KMS-11 (cell line): ENCODE results near the gene DENND1A.
A peak's percentile ranks its signal among the peaks of the same experiment; 100 is the strongest.

ENCODE experiments used
- H2AFZ ChIP-seq: fragments of 200-600 bp; sonication (generic); 2 replicates; pipeline ENCODE4 v1.6.1; 2016; ENCODE audit warnings: antibody characterized with exemption, mixed run types, low read depth
- H3K27ac ChIP-seq: fragments of 200-600 bp; sonication (generic); 2 replicates; pipeline ENCODE4 v1.6.1; 2016; ENCODE audit warnings: mild to moderate bottlenecking, mixed run types
- H3K27me3 ChIP-seq: fragments of 200-600 bp; sonication (generic); 2 replicates; pipeline ENCODE4 v1.6.1; 2017; ENCODE audit warnings: mild to moderate bottlenecking, low read depth, mixed run types, moderate library complexity; ENCODE audit not compliant: insufficient read depth
- H3K36me3 ChIP-seq: fragments of 200-600 bp; sonication (generic); 2 replicates; pipeline ENCODE4 v1.6.1; 2017; ENCODE audit warnings: mild to moderate bottlenecking, mixed run types; ENCODE audit not compliant: insufficient read depth
- H3K4me1 ChIP-seq: fragments of 200-600 bp; sonication (generic); 2 replicates; pipeline ENCODE4 v1.6.1; 2016; ENCODE audit warnings: mild to moderate bottlenecking, low read depth, mixed run types; ENCODE audit not compliant: poor library complexity, severe bottlenecking
- H3K4me2 ChIP-seq: fragments of 200-600 bp; sonication (generic); 2 replicates; pipeline ENCODE4 v1.7.0; 2016; ENCODE audit warnings: mild to moderate bottlenecking, mixed run types
- H3K4me3 ChIP-seq: fragments of 200-600 bp; sonication (generic); IDR thresholded peaks from 2 replicates; pipeline ENCODE4 v1.6.1; 2017; ENCODE audit warnings: low read depth, low read length, mixed read lengths; ENCODE audit not compliant: insufficient read depth
- H3K79me2 ChIP-seq: fragments of 200-600 bp; sonication (generic); 2 replicates; pipeline ENCODE4 v1.6.1; 2016; ENCODE audit warnings: low read depth, mixed run types; ENCODE audit not compliant: insufficient read depth
- H3K9ac ChIP-seq: fragments of 200-600 bp; sonication (generic); 2 replicates; pipeline ENCODE4 v1.6.1; 2016; ENCODE audit warnings: mild to moderate bottlenecking, mixed run types
- H4K20me1 ChIP-seq: fragments of 200-600 bp; sonication (generic); 2 replicates; pipeline ENCODE4 v1.6.1; 2016; ENCODE audit warnings: mild to moderate bottlenecking, mixed run types; ENCODE audit not compliant: insufficient read depth
- TF ChIP-seq, protein P1 (sequence below): fragments of 200-600 bp; sonication (generic); conservative IDR thresholded peaks from 2 replicates; pipeline ENCODE4 v1.6.1; 2017; ENCODE audit warnings: low read depth, mild to moderate bottlenecking, antibody characterized with exemption, low read length, moderate library complexity, mixed read lengths

Gene DENND1A

DNA sequence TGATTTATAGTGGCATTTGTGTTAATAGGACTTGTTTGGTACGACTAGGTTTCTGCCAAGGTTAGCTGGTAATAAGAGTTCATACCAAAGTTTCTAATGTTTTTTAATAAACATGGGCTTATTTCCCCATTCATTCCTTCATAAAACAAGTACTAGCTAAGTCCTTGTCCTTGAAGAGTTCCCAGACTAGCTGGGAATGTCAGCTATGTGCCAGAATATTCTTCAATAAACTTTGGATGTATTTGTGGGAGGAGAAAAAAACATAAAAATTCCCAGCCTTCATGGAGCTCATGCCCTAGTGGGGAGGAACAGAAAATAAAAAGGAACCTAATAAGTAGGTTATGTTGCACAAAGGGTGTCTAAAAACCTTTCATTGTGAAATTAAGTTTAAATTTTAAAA lies 176.9 kb downstream of the DENND1A start:
- Histone ChIP-seq H3K4me2 (no peak overlapping the region), H3K4me1 (peaks cover 14% of the 10 kb centered on the region), H3K36me3 (no peaks in the 10 kb centered on the region), H3K79me2 (no peaks in the 10 kb centered on the region), H3K9ac (no peak overlapping the region), H3K27me3 (no peaks in the 10 kb centered on the region), H3K4me3 (no peak overlapping the region), H3K27ac (no peak overlapping the region), H2AFZ (no peak overlapping the region), H4K20me1 (no peaks in the 10 kb centered on the region)
- TF ChIP-seq, protein P1, sequence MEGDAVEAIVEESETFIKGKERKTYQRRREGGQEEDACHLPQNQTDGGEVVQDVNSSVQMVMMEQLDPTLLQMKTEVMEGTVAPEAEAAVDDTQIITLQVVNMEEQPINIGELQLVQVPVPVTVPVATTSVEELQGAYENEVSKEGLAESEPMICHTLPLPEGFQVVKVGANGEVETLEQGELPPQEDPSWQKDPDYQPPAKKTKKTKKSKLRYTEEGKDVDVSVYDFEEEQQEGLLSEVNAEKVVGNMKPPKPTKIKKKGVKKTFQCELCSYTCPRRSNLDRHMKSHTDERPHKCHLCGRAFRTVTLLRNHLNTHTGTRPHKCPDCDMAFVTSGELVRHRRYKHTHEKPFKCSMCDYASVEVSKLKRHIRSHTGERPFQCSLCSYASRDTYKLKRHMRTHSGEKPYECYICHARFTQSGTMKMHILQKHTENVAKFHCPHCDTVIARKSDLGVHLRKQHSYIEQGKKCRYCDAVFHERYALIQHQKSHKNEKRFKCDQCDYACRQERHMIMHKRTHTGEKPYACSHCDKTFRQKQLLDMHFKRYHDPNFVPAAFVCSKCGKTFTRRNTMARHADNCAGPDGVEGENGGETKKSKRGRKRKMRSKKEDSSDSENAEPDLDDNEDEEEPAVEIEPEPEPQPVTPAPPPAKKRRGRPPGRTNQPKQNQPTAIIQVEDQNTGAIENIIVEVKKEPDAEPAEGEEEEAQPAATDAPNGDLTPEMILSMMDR = no peak

DNA sequence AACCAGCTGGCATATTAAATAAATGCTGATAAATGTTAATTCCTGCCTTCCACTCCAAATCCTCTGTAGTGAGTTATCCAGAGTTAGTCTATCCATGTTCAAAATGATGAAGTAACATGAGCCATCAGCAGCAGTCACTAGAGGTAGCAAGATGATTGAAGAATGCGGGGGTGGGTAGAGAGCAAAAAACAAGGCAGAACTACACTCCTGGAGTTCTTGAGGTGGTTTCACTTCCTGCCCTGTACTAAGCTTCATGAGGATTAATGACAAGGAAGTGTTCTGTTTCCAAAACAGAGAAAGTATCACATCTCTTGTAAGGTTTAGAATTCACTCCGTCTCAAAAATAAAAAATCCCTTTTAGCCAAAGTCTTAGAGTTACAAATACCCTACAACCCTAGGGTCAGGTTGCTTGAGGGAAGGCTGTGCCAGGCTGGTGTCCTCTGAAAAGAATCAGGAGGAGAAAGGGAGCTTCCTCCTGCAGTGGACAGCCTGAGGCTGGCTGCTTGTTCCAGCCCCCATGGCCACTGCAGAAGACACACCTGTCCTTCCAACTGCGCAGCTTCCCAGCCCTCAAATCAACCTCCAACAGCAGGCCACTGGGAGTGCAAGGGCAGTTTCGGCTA lies 180.2 kb downstream of the DENND1A start:
- Histone ChIP-seq H3K27ac (no peak overlapping the region), H3K36me3 (no peaks in the 10 kb centered on the region), H3K79me2 (no peaks in the 10 kb centered on the region), H4K20me1 (no peaks in the 10 kb centered on the region), H3K4me1 (peaks cover 14% of the 10 kb centered on the region), H2AFZ (no peak overlapping the region), H3K9ac (no peak overlapping the region), H3K4me2 (peak overlapping the region; percentile 19; the same call in 1 of the 2 replicates), H3K4me3 (no peak overlapping the region), H3K27me3 (no peaks in the 10 kb centered on the region)
- TF ChIP-seq, protein P1 = no peak

DNA sequence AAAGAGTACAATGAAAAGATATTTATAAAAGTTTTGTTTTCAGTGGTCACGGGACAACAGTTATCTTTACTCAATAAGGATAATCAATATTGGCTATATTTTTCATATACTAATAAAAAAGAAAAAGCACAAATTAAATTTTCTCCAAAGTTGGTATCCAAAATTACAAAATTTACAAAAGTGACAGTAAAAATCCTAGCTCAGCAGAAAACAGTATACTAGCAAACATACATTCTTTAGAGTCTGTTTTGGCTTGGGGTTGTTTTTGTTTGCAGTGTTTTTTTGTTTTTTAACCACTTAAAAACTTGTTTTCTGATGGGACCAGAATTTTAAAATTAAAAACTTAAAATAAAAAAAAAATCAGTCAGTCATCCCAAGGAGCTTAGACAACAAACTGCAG lies 183.2 kb downstream of the DENND1A start:
- H2AFZ ChIP-seq = no peak overlapping the region
- no peaks in the 10 kb centered on the region for H3K36me3 ChIP-seq
- TF ChIP-seq, protein P1 = no peak
- no peak overlapping the region for H3K9ac ChIP-seq
- no peak overlapping the region for H3K4me2 ChIP-seq
- H3K27me3 ChIP-seq = no peaks in the 10 kb centered on the region
- H3K27ac ChIP-seq = no peak overlapping the region
- H3K4me1 ChIP-seq = peaks cover 14% of the 10 kb centered on the region
- H4K20me1 ChIP-seq = no peaks in the 10 kb centered on the region
- no peaks in the 10 kb centered on the region for H3K79me2 ChIP-seq
- no peak overlapping the region for H3K4me3 ChIP-seq

DNA sequence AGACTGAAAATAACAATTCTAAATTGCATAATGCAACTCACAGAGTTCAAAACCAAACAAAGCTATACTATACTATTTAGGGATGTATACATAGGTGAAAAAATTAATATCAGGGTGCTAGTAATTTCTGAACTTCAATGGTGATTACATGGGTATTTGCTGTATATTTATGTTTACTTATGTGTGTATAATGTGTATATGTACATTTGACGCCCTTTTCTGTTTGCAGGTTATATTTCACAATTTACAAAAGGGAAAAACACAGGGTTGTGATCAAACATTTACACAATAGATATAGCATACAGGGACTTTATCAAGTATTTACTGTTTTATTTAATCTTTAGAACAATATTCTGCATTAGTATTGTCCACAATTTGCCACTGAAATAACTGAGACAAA lies 184.0 kb downstream of the DENND1A start:
- H3K4me1 ChIP-seq = peaks cover 20% of the 10 kb centered on the region
- H3K4me3 ChIP-seq = no peak overlapping the region
- TF ChIP-seq, protein P1 = no peak
- H3K79me2 ChIP-seq = no peaks in the 10 kb centered on the region
- no peak overlapping the region for H3K4me2 ChIP-seq
- H3K27me3 ChIP-seq = no peaks in the 10 kb centered on the region
- H3K9ac ChIP-seq = no peak overlapping the region
- H4K20me1 ChIP-seq = no peaks in the 10 kb centered on the region
- no peak overlapping the region for H2AFZ ChIP-seq
- no peak overlapping the region for H3K27ac ChIP-seq
- no peaks in the 10 kb centered on the region for H3K36me3 ChIP-seq
